Measurements from ENCODE around the gene MARF1.
"Not testable (repeated sequence)": the region's sequence is repeated elsewhere in the genome, so short reads cannot be mapped to it uniquely, and the experiment has no call there.

Gene MARF1

GRCh38 chr16:15672514-15673167, 29.7 kb upstream of the MARF1 start:
- TF ChIP-seq PAX5 (IDR thresholded peaks at IDR 0.05; ENCODE audit: insufficient read depth, low read length, severe bottlenecking) (no peak), POLR2A (IDR thresholded peaks at IDR 0.05; ENCODE audit: low read depth, low read length) (0 out of 2 replicates have a peak, but pooled peaks have one; percentile 20)
- FAIRE-seq (no peak), DNase-seq (ENCODE audit: insufficient read length, low spot score) (no peak)

GRCh38 chr16:15672127-15672513, 29.2 kb upstream of the MARF1 start:
- not testable (repeated sequence) for FAIRE-seq; DNase-seq (ENCODE audit: insufficient read length, low spot score)

GRCh38 chr16:15671530-15672117, 28.7 kb upstream of the MARF1 start:
- FAIRE-seq (no peak), DNase-seq (ENCODE audit: insufficient read length, low spot score) (no peak)
- TF ChIP-seq SPI1 (IDR thresholded peaks at IDR 0.05; ENCODE audit: low read depth, low read length): no peak
- no peak for TF ChIP-seq POLR2A (IDR thresholded peaks at IDR 0.05; ENCODE audit: low read depth, low read length)
- no peak for TF ChIP-seq TAF1 (IDR thresholded peaks at IDR 0.05; ENCODE audit: low read depth, low read length)
- TF ChIP-seq PAX5 (IDR thresholded peaks at IDR 0.05; ENCODE audit: insufficient read depth, low read length, severe bottlenecking): no peak
- no peak for TF ChIP-seq POU2F2 (IDR thresholded peaks at IDR 0.05; ENCODE audit: low read depth, low read length)
- TF ChIP-seq POLR2AphosphoS5 (IDR thresholded peaks at IDR 0.05; ENCODE audit: low read depth, low read length): no peak

GRCh38 chr16:15667091-15667742, 24.3 kb upstream of the MARF1 start:
- no peak for TF ChIP-seq POLR2A (IDR thresholded peaks at IDR 0.05; ENCODE audit: low read depth, low read length)
- no peak for TF ChIP-seq PAX5 (IDR thresholded peaks at IDR 0.05; ENCODE audit: insufficient read depth, low read length, severe bottlenecking)
- no peak for TF ChIP-seq TAF1 (IDR thresholded peaks at IDR 0.05; ENCODE audit: low read depth, low read length)
- TF ChIP-seq SPI1 (IDR thresholded peaks at IDR 0.05; ENCODE audit: low read depth, low read length): no peak
- TF ChIP-seq POLR2AphosphoS5 (IDR thresholded peaks at IDR 0.05; ENCODE audit: low read depth, low read length): no peak
- TF ChIP-seq POU2F2 (IDR thresholded peaks at IDR 0.05; ENCODE audit: low read depth, low read length): no peak
- FAIRE-seq (no peak), DNase-seq (ENCODE audit: insufficient read length, low spot score) (no peak)

GRCh38 chr16:15665107-15665506, 22.2 kb upstream of the MARF1 start:
- TF ChIP-seq POLR2AphosphoS5 (IDR thresholded peaks at IDR 0.05; ENCODE audit: low read depth, low read length): no peak
- no peak for TF ChIP-seq POLR2A (IDR thresholded peaks at IDR 0.05; ENCODE audit: low read depth, low read length)
- TF ChIP-seq SPI1 (IDR thresholded peaks at IDR 0.05; ENCODE audit: low read depth, low read length): no peak
- no peak for TF ChIP-seq POU2F2 (IDR thresholded peaks at IDR 0.05; ENCODE audit: low read depth, low read length)
- FAIRE-seq: no peak

GRCh38 chr16:15660203-15660601, 17.2 kb upstream of the MARF1 start:
- TF ChIP-seq SPI1 (IDR thresholded peaks at IDR 0.05; ENCODE audit: low read depth, low read length) (no peak), POU2F2 (IDR thresholded peaks at IDR 0.05; ENCODE audit: low read depth, low read length) (no peak), POLR2A (IDR thresholded peaks at IDR 0.05; ENCODE audit: low read depth, low read length) (no peak), PAX5 (IDR thresholded peaks at IDR 0.05; ENCODE audit: insufficient read depth, low read length, severe bottlenecking) (no peak), POLR2AphosphoS5 (IDR thresholded peaks at IDR 0.05; ENCODE audit: low read depth, low read length) (no peak), TAF1 (IDR thresholded peaks at IDR 0.05; ENCODE audit: low read depth, low read length) (no peak)
- FAIRE-seq (no peak), DNase-seq (ENCODE audit: insufficient read length, low spot score) (no peak)

More at GRCh38 chr16:15665107-15665506, 22.2 kb upstream of the MARF1 start:
- DNase-seq (ENCODE audit: insufficient read length, low spot score): no peak

GRCh38 chr16:15658556-15658955, 15.6 kb upstream of the MARF1 start:
- TF ChIP-seq POLR2A (IDR thresholded peaks at IDR 0.05; ENCODE audit: low read depth, low read length) (no peak), POLR2AphosphoS5 (IDR thresholded peaks at IDR 0.05; ENCODE audit: low read depth, low read length) (no peak), POU2F2 (IDR thresholded peaks at IDR 0.05; ENCODE audit: low read depth, low read length) (no peak), TAF1 (IDR thresholded peaks at IDR 0.05; ENCODE audit: low read depth, low read length) (no peak), PAX5 (IDR thresholded peaks at IDR 0.05; ENCODE audit: insufficient read depth, low read length, severe bottlenecking) (no peak), SPI1 (IDR thresholded peaks at IDR 0.05; ENCODE audit: low read depth, low read length) (no peak)
- DNase-seq (ENCODE audit: insufficient read length, low spot score): no peak
- FAIRE-seq: no peak

GRCh38 chr16:15658149-15658548, 15.2 kb upstream of the MARF1 start:
- FAIRE-seq: no peak
- TF ChIP-seq PAX5 (IDR thresholded peaks at IDR 0.05; ENCODE audit: insufficient read depth, low read length, severe bottlenecking): no peak
- TF ChIP-seq TAF1 (IDR thresholded peaks at IDR 0.05; ENCODE audit: low read depth, low read length): no peak
- TF ChIP-seq POLR2AphosphoS5 (IDR thresholded peaks at IDR 0.05; ENCODE audit: low read depth, low read length): no peak
- no peak for TF ChIP-seq POLR2A (IDR thresholded peaks at IDR 0.05; ENCODE audit: low read depth, low read length)
- TF ChIP-seq SPI1 (IDR thresholded peaks at IDR 0.05; ENCODE audit: low read depth, low read length): no peak
- TF ChIP-seq POU2F2 (IDR thresholded peaks at IDR 0.05; ENCODE audit: low read depth, low read length): no peak
- DNase-seq (ENCODE audit: insufficient read length, low spot score): no peak

GRCh38 chr16:15655561-15655960, 12.6 kb upstream of the MARF1 start:
- not testable (repeated sequence) for DNase-seq (ENCODE audit: insufficient read length, low spot score); FAIRE-seq

- no peak for FAIRE-seq
- DNase-seq (ENCODE audit: insufficient read length, low spot score): no peak
- TF ChIP-seq SPI1 (IDR thresholded peaks at IDR 0.05; ENCODE audit: low read depth, low read length) (no peak), POU2F2 (IDR thresholded peaks at IDR 0.05; ENCODE audit: low read depth, low read length) (no peak), POLR2A (IDR thresholded peaks at IDR 0.05; ENCODE audit: low read depth, low read length) (no peak), POLR2AphosphoS5 (IDR thresholded peaks at IDR 0.05; ENCODE audit: low read depth, low read length) (no peak), TAF1 (IDR thresholded peaks at IDR 0.05; ENCODE audit: low read depth, low read length) (no peak), PAX5 (IDR thresholded peaks at IDR 0.05; ENCODE audit: insufficient read depth, low read length, severe bottlenecking) (no peak)
These were observed 11.6 kb upstream of the MARF1 start for GRCh38 chr16:15654591-15654990.

Data from GM12891 (cell line).